HG02588 (cell line): ENCODE measurements around the gene ABL2.

Experiments used
- ATAC-seq: cut with Tn5 transposase; IDR thresholded peaks from one replicate; pipeline ENCODE4 v1.9.1; 2021; ENCODE audit warnings: mild to moderate bottlenecking, moderate library complexity; ENCODE audit not compliant: unreplicated experiment

Gene ABL2

DNA sequence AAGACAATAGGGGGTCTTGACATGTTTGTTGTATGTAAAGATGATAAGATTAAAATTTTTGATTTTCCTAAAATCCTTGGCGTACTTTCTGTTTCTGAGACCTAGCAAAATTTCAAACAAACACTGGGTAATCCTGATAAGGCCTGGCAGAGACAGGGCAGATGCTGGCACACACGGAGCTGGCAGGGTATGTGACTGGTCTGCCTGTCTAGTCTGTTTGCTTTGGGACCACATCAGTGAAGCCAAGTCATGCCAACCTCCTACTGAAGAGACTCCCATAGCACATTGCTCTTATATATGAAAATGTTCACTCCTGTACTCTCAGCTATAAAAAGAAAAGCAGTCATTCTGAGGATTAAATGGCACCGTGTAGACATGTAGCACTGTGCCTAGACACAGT, 133.6 kb downstream of the ABL2 start:
- no peak for ATAC-seq

DNA sequence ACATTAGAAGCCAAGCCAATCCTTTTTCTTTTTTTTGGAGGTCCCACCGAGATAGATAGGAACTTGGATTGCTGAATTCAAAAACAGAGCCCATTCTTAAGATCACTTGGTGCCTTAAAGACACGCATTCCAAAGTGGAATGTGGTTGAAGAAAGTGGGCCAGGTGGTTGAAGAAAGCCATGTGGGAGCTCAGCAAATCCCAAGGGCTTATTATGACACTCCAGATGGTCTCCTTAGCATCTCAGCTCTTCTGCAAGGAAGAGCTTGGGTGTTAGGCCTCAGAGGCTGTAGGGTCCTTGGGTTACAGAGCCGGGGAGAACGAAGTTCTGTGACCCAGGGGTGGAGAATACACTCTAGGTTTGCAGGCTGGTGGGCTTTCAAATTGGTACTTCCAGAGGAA, 134.1 kb downstream of the ABL2 start:
- ATAC-seq = no peak

DNA sequence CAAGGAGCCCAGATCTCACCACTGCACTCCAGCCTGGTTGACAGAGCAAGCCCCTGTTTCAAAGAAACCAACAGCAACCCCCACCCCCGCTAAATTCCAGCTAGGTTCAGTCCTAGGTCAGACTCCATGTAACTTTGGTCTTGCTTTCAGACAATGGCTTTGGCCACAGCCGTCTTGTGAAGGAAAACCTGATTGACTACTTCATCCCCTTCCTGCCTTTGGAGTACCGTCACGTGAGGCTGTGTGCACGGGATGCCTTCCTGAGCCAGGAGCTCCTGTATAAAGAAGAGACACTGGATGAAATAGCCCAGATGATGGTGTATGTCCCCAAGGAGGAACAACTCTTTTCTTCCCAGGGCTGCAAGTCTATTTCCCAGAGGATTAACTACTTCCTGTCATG, 134.7 kb downstream of the ABL2 start:
- no peak for ATAC-seq

DNA sequence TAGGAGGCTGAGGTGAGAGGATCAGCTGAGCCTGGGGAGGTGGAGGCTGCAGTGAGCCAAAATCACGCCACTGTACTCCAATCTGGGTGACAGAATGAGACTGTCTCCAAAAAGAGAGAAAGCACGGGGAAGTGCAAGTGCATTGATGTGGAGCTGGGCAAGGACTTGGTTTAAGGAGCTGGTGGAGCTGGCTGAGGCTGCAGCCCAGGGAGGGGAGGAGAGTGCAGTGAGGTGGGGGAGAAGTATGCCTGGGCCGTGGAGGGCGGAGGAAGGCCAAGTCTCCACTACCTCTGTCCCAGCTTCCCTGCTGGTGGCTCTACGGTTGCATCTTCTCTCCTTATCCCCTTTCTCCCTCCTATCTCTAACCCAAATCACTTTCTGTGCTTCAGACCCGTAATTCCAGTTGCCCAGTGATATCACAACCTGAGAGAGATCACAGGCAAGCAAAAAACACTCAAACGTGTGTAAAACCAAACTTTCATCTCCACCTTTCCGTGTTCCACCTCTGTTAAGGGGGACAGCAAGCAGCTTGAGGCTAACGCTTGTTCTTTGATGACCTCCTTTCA, 136.5 kb downstream of the ABL2 start:
- ATAC-seq = no peak

DNA sequence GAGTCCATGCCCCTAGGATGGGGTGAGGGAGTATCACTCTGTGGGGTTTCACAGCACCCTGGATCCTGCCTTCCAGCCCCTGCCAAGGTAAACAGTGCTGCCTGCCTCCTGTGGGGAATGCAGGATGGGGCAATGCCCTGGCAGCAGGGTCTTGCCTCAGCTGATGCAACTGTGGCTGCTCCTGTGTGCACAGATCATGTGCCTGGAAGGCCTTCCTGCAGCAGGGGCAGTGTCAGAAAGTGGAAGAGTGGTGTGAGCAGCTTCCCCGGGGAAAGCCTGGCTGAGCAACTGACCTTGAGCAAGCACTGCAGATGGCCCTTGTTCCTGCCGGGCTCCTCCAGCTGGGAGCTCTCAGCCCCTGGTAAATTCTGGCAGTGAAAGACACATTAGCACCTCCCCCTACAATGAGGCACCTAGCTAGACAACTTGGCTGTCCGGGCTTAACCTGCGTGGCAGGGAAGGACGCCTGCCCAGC, 137.7 kb downstream of the ABL2 start:
- ATAC-seq = no peak

DNA sequence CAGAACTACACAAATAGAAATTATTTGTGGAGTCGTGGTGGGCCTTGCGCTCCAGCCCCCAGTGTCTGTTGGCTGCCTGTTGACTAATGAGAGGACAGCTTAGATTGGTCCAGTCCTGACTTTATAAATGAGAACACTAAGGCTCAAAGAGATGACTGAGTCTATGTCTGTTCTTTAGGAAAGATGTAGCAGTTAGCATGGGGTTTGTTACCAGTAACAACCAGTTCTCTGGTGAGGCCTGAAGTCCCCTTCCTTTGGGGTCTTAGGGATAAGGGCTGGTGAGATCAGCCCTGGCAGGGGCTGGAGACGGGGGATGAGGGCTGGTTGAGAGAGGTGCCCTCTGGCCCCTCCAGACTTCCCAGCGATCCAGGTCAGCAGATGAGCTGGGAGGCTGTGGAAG, 138.6 kb downstream of the ABL2 start:
- no peak for ATAC-seq

DNA sequence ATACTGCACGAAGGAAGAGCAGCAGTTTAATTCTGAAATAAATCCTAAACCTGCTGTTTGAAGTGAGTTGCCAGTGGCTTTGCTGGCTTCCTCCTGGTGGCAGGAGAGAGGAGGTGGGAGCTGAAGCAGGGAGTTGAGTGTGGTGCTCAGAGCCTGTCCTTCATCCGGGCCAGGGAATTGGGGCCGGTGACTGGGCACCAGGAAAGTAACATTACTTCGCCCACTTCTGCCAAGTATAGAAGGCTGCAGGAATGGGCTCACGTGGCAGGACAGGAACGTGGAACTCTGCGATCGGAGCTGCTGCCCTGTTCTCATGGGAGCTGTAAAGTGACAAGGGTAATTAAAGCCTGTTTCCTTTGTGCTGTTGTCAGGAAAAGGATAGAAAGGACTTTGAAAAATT, 139.0 kb downstream of the ABL2 start:
- no peak for ATAC-seq

DNA sequence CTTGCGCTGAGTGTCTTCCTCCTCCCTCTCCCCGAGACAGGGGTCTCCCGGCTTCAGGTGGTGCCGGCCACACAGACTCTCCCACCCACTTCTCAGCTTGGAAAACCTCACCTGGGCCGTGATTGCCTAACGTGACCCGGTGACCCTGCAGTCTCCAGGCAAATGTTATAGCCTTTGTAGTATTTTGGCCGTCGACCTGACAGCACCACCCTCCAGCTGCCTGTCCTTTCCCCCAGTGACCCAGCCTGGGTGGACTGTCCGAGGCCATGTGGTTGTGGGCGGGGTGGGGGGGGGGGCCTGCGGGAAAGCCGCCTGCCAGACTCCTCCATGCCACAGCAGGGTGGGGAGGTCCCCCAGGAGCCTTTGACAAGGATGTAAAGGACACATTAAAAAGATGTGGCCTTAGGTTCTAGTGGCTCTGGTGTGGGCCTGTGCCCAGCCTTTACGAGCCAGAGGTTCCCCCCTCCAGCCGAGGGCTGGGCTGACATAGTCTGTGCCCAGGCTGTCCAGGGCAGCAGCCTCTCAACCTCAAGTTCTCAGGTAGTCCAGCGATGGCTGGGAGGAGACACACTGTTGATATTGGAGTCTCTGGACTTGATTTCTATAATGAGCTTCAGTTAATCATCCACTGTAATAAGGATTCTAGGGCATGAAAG, 139.5 kb downstream of the ABL2 start:
- no peak for ATAC-seq

DNA sequence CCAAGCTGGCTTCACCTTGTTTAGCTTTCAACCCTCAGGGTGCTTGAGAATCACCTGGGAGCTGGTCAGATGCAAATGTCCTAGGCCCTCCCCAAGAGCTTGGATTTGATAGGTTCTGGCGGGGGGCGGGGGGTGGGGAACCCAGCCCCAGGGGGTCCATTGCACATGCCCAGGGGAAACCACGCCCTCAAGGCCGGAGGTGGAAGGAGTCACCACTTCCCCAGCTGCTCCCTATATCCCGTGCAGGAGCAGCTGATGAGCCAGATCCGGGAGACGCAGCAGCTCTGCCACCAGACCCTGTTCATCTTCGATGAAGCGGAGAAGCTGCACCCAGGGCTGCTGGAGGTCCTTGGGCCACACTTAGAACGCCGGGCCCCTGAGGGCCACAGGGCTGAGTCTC, 141.8 kb downstream of the ABL2 start:
- no peak for ATAC-seq

DNA sequence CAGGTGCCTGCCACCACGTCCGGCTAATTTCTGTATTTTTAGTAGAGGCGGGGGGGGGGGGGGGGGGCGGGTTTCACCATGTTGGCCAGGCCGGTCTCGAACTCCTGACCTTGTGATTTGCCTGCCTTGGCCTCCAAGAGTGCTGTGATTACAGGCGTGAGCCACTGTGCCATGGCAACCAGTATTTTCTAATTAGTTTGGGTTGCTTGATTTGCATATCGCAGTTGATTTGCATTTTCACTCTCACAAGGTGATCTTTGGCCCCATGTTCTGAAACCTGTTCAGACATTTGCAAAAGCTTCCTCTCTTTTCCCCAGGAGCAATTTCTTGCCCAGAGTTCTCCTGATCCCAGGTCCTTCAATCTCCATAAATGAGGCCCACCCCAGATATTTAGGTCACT, 145.9 kb downstream of the ABL2 start:
- no peak for ATAC-seq

DNA sequence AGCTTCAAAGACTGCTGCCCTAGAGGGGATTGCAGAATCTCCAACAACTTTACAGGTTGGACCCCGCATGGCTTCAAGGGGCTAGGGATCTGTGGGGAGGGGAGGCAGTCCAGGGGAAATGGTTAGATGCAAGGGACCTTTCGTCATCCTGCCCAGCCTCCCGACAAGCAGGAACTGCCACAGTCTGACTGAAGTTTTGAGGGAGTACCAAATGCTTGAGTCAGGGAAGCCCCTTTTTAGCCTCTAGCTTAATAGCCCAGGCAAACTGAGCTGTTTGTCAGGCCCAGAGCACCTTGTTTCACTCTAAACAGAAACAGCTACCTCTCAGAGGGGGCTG, 146.5 kb downstream of the ABL2 start:
- no peak for ATAC-seq

DNA sequence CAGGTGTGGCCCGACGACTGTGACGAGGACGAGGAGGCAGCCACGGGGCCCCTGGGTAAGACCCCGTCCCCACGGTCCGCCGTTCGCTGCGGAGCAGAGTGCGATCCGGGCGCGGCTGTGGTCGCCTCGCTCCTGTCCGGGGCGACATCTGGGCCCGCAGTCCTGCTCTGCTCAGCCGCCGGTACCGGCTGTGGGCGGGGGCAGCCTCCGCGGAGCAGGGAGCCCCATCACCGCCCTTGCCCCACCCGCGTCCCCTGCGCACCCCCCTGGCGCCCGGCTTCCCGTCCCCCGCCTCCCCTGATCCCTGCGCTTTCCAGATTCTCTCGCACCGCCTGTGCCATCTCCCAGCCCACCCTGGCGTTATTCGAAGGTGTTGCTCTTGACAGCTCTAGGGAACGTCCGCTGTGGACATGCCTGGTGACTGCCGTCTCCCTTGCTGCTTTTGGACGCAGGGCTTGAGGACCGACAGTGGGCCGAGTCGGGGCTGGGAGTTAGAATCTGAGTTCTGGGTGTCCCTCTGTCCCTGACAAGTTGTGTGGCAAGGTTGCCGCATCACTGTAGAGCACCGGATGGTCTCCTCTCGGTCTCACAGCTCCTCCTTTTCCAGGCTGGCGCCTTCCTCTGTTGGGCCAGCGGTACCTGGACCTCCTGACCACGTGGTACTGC, 147.0 kb downstream of the ABL2 start:
- peak; percentile 9 for ATAC-seq

DNA sequence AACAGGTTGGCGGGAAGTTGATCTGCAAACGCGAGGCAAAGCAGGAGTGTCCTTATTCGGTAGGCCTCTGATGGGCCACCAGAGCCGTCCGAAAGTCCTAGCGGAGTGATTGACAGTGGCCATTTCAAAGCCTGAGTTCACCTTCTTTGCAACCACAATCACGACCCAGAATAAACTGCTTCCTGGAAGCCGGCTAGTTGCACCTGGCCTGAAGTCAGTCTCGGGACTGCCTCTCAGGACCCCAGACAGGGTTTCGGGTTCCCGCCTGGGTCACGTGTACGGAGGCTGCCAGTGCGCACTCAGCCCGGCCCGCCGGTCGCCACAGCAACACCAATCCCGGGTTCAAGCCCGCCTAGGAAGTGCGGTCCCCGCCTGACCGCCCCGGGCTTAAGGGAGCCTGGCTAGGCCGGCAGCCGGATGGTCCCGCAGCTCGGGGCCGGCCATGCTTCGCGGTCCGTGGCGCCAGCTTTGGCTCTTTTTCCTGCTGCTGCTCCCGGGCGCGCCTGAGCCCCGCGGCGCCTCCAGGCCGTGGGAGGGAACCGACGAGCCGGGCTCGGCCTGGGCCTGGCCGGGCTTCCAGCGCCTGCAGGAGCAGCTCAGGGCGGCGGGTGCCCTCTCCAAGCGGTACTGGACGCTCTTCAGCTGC, 147.7 kb downstream of the ABL2 start, which contains the start of gene TOR3A:
TSS of gene TOR3A (plus strand) at position 384 of the 646 bp plus-strand sequence. CDS start at position 443, 59 bp downstream.
- ATAC-seq = peak; percentile 88

DNA sequence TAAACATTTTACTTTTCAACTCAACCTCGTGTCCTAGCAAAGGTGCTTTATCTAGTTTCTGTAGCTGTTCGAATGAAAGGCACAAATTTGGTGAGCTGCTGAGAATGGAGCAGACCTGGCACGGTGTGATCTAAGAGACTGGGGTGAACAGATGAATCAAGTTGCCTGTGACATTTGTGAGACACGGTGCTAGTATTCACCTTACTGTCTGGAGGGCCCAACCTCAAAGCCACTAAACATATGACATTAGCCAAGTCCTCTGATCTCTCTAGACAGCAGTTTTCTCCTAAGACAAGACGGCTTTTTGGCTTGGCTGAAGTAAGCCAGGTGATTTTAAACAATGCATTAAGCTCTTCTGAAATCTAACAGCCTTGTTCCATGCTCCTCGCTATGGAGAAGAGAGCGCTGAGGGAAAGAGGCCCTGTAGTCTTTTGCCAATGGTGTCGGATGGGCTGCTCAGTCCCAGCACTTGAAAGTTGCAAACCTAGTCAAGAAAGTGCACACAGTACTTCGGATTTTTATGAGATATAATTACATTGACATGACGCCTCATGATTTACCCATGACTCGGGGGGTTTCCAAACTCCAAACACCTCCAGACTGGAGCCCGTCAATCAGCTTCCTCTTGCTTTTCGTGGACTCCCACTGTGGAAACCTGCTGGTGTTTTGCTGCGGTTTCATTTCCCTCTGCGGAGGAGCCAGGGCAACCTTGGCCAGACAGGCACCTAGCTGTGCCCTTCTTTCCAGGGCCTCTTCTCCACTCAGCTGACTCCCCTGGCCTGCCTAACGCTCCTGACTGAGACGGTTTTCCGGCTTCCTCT, 148.4 kb downstream of the ABL2 start:
- ATAC-seq = no peak

DNA sequence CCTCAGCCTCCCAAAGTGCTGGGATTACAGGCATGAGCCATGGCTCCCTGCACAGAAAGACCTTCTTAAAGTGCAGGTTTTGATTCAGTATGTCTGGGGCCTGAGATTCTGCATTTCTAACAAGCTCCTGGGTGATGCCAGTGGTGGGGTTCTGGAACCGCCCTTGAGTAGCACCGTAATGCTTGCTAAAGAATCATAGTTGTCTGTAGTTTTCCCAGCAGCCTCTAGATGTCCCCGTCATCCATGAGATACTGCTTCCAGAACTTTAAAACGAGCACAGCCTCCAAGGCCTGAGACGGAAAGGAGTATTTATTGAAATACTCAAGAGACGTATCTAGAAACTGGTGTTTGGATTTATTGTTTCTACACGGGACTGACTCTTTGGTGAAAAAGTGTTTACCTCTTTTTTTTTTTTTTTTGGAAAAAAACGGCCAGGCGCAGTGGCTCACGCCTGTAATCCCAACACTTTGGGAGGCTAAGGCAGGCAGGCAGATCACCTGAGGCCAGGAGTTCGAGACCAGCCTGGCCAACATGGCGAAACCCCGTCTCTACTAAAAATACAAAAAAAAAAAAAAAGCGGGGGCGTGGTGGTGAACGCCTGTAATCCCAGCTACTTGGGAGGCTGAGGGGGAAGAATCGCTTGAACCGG, 150.2 kb downstream of the ABL2 start:
- no peak for ATAC-seq

DNA sequence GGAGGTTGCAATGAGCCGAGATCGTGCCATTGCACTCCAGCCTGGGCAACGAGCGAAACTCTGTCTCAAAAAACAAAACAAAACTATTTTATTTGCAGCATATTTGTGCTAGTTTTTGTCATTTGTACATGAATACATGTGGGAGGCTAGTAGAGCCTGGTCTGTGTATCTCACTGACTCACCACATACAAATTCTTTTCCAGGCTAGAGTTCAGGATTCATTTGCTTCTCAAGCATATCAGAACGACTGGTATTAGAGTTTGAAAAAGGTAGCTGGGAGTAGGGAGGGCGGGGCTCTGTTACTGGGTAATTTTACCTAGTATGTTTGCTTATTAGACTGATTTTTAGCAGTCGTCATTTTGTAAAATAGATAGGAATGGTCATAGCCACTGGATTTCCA, 152.1 kb downstream of the ABL2 start:
- no peak for ATAC-seq

DNA sequence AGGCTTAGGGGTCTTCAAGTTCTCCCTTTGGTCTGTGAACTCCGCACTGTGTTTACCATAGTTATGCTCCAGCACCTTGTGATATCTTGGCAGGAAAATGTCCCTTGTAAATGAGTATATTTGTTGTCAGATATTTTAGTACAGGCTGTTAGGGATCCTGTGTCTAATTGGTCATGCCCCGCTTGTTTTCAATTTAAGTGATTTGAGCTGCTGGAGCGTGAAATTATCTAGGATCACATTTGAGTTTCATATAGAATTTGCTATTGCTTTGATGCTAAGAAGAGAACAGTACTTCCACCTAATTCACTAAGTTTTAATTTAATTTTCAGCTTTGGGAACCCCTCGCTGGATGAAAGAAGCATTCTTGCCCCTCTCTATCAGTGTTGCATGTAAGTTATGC, 163.0 kb downstream of the ABL2 start:
- no peak for ATAC-seq

DNA sequence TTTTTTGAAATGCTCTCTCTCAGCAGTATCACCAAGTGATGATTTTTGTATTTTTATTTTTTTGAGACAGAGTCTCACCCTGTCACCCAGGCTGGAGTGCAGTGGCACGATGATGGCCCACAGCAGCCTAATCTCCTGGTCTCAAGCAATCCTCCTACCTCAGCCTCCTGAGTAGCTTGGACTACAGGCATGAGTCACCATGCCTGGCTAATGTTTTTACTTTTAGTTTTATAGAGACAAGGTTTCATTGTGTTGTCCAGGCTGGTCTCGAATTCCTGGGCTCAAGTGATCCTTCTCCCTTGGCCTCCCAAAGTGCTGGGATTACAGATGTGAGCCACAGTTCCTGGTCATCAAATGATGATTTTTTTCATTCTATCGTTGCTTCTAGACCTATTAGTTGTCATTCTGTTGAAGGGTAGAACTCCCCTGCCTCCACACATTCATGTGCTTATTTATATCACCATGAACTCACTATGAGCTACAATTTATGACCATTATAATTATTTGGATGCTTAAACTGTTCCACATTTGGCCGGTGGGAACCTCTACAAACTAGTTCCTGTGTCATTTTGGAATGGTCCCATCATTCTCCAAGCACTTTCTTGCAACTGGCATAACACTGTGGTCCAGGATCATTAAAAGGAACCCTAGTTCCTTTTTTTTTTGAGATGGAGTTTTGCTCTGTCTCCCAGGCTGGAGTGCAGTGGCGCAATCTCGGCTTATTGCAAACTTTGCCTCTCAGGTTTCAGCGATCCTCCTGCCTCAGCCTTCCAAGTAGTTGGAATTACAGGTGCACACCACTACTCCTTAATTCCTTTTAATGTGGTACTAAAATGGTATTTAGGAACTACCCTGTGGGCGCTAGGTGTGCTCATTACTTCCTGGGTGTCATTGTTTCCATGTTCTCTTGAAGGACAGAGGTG, 167.9 kb downstream of the ABL2 start:
- no peak for ATAC-seq
